ENCODE results near the gene ICAM4. TPM values are rescaled to one million over a fixed set of nuclear protein-coding genes. Genes with fewer than 3 reads are reported as not detected.

Gene ICAM4
- total and polyA plus RNA-seq, 4 donors = 0.93 to 2.8 TPM; not detected in 2

GRCh38 chr19:10251792-10252694 lies 34.7 kb upstream of the ICAM4 start, which contains the start of gene MRPL4:
Gene MRPL4 (plus strand): TSS chr19:10252214. CDS start chr19:10252254, 40 bp downstream.
- H3K4me1 ChIP-seq (ENCODE audit: control insufficient read depth in 1 of 2, insufficient read depth in 2 of 2, low read length in 2 of 2) = no peaks in the 10 kb centered on the region
- DNase-seq (peak; percentile 97 to 98), ATAC-seq (ENCODE audit: low FRiP score) (peak; percentile 96)
- H3K27me3 ChIP-seq (ENCODE audit: control insufficient read depth in 1 of 2, insufficient read depth in 2 of 2, low read length in 1 of 2) = no peaks in the 10 kb centered on the region
- H3K9me3 ChIP-seq (ENCODE audit: control insufficient read depth, low read length) = no peaks in the 10 kb centered on the region
- intact Hi-C loops (cut with DNase I) = loop anchor here (2.0 to 5.0 kb wide), 4 partner anchors 57 to 321 kb away; partner anchors contain the start of genes DNMT1 (in 1 of the 2) and PPAN (in 1 of the 2)
- H3K36me3 ChIP-seq (ENCODE audit: control insufficient read depth in 1 of 2, insufficient read depth in 2 of 2, low read length in 1 of 2) = no peaks in the 10 kb centered on the region
- WGBS, 2 donors = 0 to 1% methylated on average over 60 to 77 of the region's 77 CpGs
- no peak within 1 kb of the TSS for H3K27ac ChIP-seq (ENCODE audit: low read depth in 1 of 2, low read length in 2 of 2)
- peak within 1 kb of the TSS; percentile 37 to 78 for H3K4me3 ChIP-seq (ENCODE audit: low read length in 2 of 2)

- Histone ChIP-seq H3K9me3 (ENCODE audit: control insufficient read depth, low read length) (no peaks in the 10 kb centered on the region), H3K27me3 (ENCODE audit: control insufficient read depth in 1 of 2, insufficient read depth in 2 of 2, low read length in 1 of 2) (no peaks in the 10 kb centered on the region), H3K27ac (ENCODE audit: low read depth in 1 of 2, low read length in 2 of 2) (no peak overlapping the region), H3K4me3 (ENCODE audit: low read length in 2 of 2) (peak overlapping the region; percentile 37 to 78), H3K36me3 (ENCODE audit: control insufficient read depth in 1 of 2, insufficient read depth in 2 of 2, low read length in 1 of 2) (peaks cover 0 to 2% of the 10 kb centered on the region in 2 donors), H3K4me1 (ENCODE audit: control insufficient read depth in 1 of 2, insufficient read depth in 2 of 2, low read length in 2 of 2) (no peaks in the 10 kb centered on the region)
- intact Hi-C loops (cut with DNase I) = loop anchor here (2.0 to 5.0 kb wide), 2 partner anchors 146 to 320 kb away; partner anchors contain the start of gene PPAN (in 1 of the 2)
- WGBS, 2 donors = 22 to 25% methylated on average over 8 of the region's 8 CpGs
- DNase-seq (no peak), ATAC-seq (ENCODE audit: low FRiP score) (no peak)
These were observed 34.0 kb upstream of the ICAM4 start for GRCh38 chr19:10252707-10253106.

- intact Hi-C loops (cut with DNase I) = loop anchor here in 1 of 2 donors (5.0 kb wide), 1 partner anchor 322 kb away; no protein-coding TSS in a partner anchor
- Histone ChIP-seq H3K27me3 (ENCODE audit: control insufficient read depth in 1 of 2, insufficient read depth in 2 of 2, low read length in 1 of 2) (no peaks in the 10 kb centered on the region), H3K27ac (ENCODE audit: low read depth in 1 of 2, low read length in 2 of 2) (no peak overlapping the region), H3K4me3 (ENCODE audit: low read length in 2 of 2) (no peak overlapping the region), H3K36me3 (ENCODE audit: control insufficient read depth in 1 of 2, insufficient read depth in 2 of 2, low read length in 1 of 2) (peaks cover 0 to 2% of the 10 kb centered on the region in 2 donors), H3K4me1 (ENCODE audit: control insufficient read depth in 1 of 2, insufficient read depth in 2 of 2, low read length in 2 of 2) (no peaks in the 10 kb centered on the region), H3K9me3 (ENCODE audit: control insufficient read depth, low read length) (no peaks in the 10 kb centered on the region)
- DNase-seq = no peak
- ATAC-seq (ENCODE audit: low FRiP score) = no peak
- 95 to 100% methylated on average over 3 of the region's 3 CpGs for WGBS, 2 donors
These were observed 32.5 kb upstream of the ICAM4 start for GRCh38 chr19:10254244-10254643.

DNA sequence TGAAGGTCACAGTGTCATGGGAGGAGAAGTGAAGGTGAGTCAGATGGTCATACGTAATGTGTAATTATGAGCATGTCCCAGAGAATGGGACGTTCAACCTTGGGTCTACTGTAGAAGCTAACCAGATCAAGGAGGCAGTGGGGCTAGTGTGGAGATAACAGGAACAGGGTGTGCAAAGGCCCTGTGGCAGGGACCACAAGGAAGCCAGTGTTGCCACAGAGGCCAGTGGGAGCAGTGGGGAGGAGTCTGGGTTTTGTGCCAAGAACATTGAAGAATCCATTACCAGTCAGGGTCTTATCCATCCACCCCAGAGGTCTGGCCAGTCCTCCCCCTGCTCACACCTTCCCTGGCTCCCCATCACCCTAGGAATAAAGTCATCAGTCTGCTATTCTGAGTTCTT lies 31.4 kb upstream of the ICAM4 start:
- H3K27me3 ChIP-seq (ENCODE audit: control insufficient read depth in 1 of 2, insufficient read depth in 2 of 2, low read length in 1 of 2) = no peaks in the 10 kb centered on the region
- intact Hi-C loops (cut with DNase I) = no loop called here

DNA sequence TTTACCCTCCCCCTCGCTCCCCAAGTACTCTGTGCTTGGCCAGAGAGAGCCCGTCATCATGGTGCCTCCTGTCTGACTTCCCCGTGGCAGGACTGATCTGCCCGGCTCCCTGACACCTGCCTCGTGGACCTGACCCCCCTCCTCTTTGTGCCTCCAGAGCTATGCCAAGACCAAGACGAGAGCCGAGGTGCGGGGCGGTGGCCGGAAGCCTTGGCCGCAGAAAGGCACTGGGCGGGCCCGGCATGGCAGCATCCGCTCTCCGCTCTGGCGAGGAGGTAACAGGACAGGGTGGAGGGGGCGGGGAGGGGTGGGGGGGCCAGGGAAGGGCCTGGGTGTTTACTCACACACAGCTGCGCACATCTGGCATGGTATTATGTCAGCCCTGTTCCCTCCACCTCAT lies 30.2 kb upstream of the ICAM4 start:
- Histone ChIP-seq H3K27me3 (ENCODE audit: control insufficient read depth in 1 of 2, insufficient read depth in 2 of 2, low read length in 1 of 2) (no peaks in the 10 kb centered on the region), H3K36me3 (ENCODE audit: control insufficient read depth in 1 of 2, insufficient read depth in 2 of 2, low read length in 1 of 2) (peaks cover 0 to 2% of the 10 kb centered on the region in 2 donors), H3K9me3 (ENCODE audit: control insufficient read depth, low read length) (no peaks in the 10 kb centered on the region), H3K27ac (ENCODE audit: low read depth in 1 of 2, low read length in 2 of 2) (no peak overlapping the region), H3K4me1 (ENCODE audit: control insufficient read depth in 1 of 2, insufficient read depth in 2 of 2, low read length in 2 of 2) (no peaks in the 10 kb centered on the region), H3K4me3 (ENCODE audit: low read length in 2 of 2) (no peak overlapping the region)
- DNase-seq = no peak
- intact Hi-C loops (cut with DNase I) = no loop called here
- ATAC-seq (ENCODE audit: low FRiP score) = no peak
- WGBS, 2 donors = 86 to 87% methylated on average over 18 of the region's 18 CpGs

More for the DNA sequence above, 31.4 kb upstream of the ICAM4 start:
- Histone ChIP-seq H3K4me3 (ENCODE audit: low read length in 2 of 2) (no peak overlapping the region), H3K36me3 (ENCODE audit: control insufficient read depth in 1 of 2, insufficient read depth in 2 of 2, low read length in 1 of 2) (peaks cover 0 to 2% of the 10 kb centered on the region in 2 donors), H3K9me3 (ENCODE audit: control insufficient read depth, low read length) (no peaks in the 10 kb centered on the region), H3K27ac (ENCODE audit: low read depth in 1 of 2, low read length in 2 of 2) (no peak overlapping the region), H3K4me1 (ENCODE audit: control insufficient read depth in 1 of 2, insufficient read depth in 2 of 2, low read length in 2 of 2) (no peaks in the 10 kb centered on the region)
- WGBS, 2 donors = 91 to 96% methylated on average over 2 of the region's 2 CpGs
- no peak for DNase-seq
- no peak for ATAC-seq (ENCODE audit: low FRiP score)

DNA sequence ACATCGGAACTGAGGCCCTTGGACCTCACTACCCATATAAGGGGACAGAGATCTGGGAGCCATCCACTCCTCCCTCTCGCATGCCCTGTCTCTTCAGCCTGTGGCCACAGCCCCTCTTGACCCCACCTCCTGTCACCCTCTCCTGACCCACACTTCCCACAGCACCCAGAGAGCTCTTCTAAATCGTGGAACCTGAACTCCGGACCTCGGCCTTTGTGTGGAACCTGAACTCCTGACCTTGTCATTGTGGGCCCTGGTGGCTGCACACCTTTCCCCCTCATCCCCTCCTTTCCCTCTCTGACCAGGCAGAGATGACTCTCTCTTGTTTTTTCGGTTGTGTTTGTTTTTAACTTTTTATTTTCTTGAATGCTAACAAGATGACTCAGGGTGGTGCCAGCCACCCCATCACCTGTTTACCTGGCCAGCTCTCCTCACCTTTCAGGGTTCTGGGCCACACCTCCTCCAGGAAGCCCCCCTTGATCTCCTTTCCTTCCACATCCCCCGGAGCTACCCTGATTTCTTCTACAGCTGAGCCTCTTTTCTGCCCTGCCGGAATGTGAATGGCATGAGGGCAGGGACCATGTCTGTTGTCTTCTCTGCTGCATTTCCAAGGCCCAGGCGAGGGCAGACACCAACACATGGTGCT lies 29.7 kb upstream of the ICAM4 start:
- no peaks in the 10 kb centered on the region for H3K27me3 ChIP-seq (ENCODE audit: control insufficient read depth in 1 of 2, insufficient read depth in 2 of 2, low read length in 1 of 2)
- intact Hi-C loops (cut with DNase I) = no loop called here
- no peaks in the 10 kb centered on the region for H3K4me1 ChIP-seq (ENCODE audit: control insufficient read depth in 1 of 2, insufficient read depth in 2 of 2, low read length in 2 of 2)
- 83 to 85% methylated on average over 9 of the region's 9 CpGs for WGBS, 2 donors
- H3K4me3 ChIP-seq (ENCODE audit: low read length in 2 of 2) = no peak overlapping the region
- peaks cover 0 to 2% of the 10 kb centered on the region in 2 donors for H3K36me3 ChIP-seq (ENCODE audit: control insufficient read depth in 1 of 2, insufficient read depth in 2 of 2, low read length in 1 of 2)
- H3K9me3 ChIP-seq (ENCODE audit: control insufficient read depth, low read length) = no peaks in the 10 kb centered on the region
- no peak overlapping the region for H3K27ac ChIP-seq (ENCODE audit: low read depth in 1 of 2, low read length in 2 of 2)
- no peak for DNase-seq
- ATAC-seq (ENCODE audit: low FRiP score) = no peak

DNA sequence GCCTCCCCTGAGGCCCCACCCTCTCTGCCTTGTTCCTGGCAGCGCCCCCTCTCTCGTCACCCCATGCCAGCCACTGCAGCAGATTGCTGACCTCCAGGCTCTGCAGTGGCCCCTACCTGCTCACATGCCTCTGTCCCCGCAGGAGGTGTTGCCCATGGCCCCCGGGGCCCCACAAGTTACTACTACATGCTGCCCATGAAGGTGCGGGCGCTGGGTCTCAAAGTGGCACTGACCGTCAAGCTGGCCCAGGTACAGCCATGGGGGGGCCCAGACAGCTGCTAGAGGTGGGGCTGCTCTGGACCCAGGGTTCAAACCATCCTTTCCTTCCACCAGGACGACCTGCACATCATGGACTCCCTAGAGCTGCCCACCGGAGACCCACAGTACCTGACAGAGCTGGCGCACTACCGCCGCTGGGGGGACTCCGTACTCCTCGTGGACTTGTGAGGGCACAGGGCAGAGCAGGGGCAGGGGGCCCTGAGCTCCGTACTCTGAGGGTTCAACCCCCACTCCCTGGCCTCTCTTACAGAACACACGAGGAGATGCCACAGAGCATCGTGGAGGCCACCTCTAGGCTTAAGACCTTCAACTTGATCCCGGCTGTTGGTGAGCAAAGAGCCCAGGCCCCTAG lies 28.6 kb upstream of the ICAM4 start:
- Histone ChIP-seq H3K4me1 (ENCODE audit: control insufficient read depth in 1 of 2, insufficient read depth in 2 of 2, low read length in 2 of 2) (no peaks in the 10 kb centered on the region), H3K27ac (ENCODE audit: low read depth in 1 of 2, low read length in 2 of 2) (no peak overlapping the region), H3K9me3 (ENCODE audit: control insufficient read depth, low read length) (no peaks in the 10 kb centered on the region), H3K36me3 (ENCODE audit: control insufficient read depth in 1 of 2, insufficient read depth in 2 of 2, low read length in 1 of 2) (peaks cover 0 to 2% of the 10 kb centered on the region in 2 donors), H3K27me3 (ENCODE audit: control insufficient read depth in 1 of 2, insufficient read depth in 2 of 2, low read length in 1 of 2) (no peaks in the 10 kb centered on the region), H3K4me3 (ENCODE audit: low read length in 2 of 2) (no peak overlapping the region)
- ATAC-seq (ENCODE audit: low FRiP score) (no peak), DNase-seq (no peak)
- intact Hi-C loops (cut with DNase I) = no loop called here
- 95% methylated on average over 18 of the region's 18 CpGs for WGBS, 2 donors

- peaks cover 0 to 2% of the 10 kb centered on the region in 2 donors for H3K36me3 ChIP-seq (ENCODE audit: control insufficient read depth in 1 of 2, insufficient read depth in 2 of 2, low read length in 1 of 2)
- peak; percentile 90 to 93 for DNase-seq
- 59 to 61% methylated on average over 32 of the region's 32 CpGs for WGBS, 2 donors
- H3K9me3 ChIP-seq (ENCODE audit: control insufficient read depth, low read length) = no peaks in the 10 kb centered on the region
- H3K27me3 ChIP-seq (ENCODE audit: control insufficient read depth in 1 of 2, insufficient read depth in 2 of 2, low read length in 1 of 2) = no peaks in the 10 kb centered on the region
- no peak overlapping the region for H3K27ac ChIP-seq (ENCODE audit: low read depth in 1 of 2, low read length in 2 of 2)
- no peaks in the 10 kb centered on the region for H3K4me1 ChIP-seq (ENCODE audit: control insufficient read depth in 1 of 2, insufficient read depth in 2 of 2, low read length in 2 of 2)
- intact Hi-C loops (cut with DNase I) = no loop called here
- ATAC-seq (ENCODE audit: low FRiP score) = peak; percentile 71
- no peak overlapping the region for H3K4me3 ChIP-seq (ENCODE audit: low read length in 2 of 2)
These were observed 27.4 kb upstream of the ICAM4 start for GRCh38 chr19:10259162-10259905.
